ENCODE results near the gene SPTSSA.

Gene SPTSSA

GRCh38 chr14:34449819-34450541 is 12.1 kb downstream of the SPTSSA start (continued):
- TF ChIP-seq ZBTB49 (tag by site-specific recombination; IDR thresholded peaks at IDR 0.05; ENCODE audit: low read depth) (no peak), ZNF623 (tag by site-specific recombination; IDR thresholded peaks at IDR 0.05) (no peak), ZNF433 (tag by site-specific recombination; IDR thresholded peaks at IDR 0.05; ENCODE audit: low read depth) (no peak), ZNF76 (tag by site-specific recombination; IDR thresholded peaks at IDR 0.05; ENCODE audit: borderline replicate concordance, low read depth) (no peak), ZNF169 (tag by site-specific recombination; IDR thresholded peaks at IDR 0.05) (no peak), ZNF350 (tag by site-specific recombination; IDR thresholded peaks at IDR 0.05) (no peak), GLIS1 (tag by site-specific recombination; IDR thresholded peaks at IDR 0.05) (no peak), ZFP69B (tag by site-specific recombination; IDR thresholded peaks at IDR 0.05) (no peak), ZNF585B (tag by site-specific recombination; IDR thresholded peaks at IDR 0.05) (no peak), ZNF211 (tag by site-specific recombination; IDR thresholded peaks at IDR 0.05; ENCODE audit: low read depth) (no peak), ZNF837 (tag by site-specific recombination; IDR thresholded peaks at IDR 0.05) (no peak), ZNF121 (tag by site-specific recombination; IDR thresholded peaks at IDR 0.05) (no peak)

- CTCF ChIA-PET: no interaction called here
- POLR2A ChIA-PET: no interaction called here
- Histone ChIP-seq H3K4me3 (ENCODE audit: low read depth, low read length) (no peak overlapping the region), H3K9me3 (ENCODE audit: control insufficient read depth, insufficient read depth, low read depth, low read length) (no peaks in the 10 kb centered on the region), H3K27ac (ENCODE audit: extremely low read depth, low read depth, low read length) (no peak overlapping the region), H3K36me3 (ENCODE audit: control insufficient read depth in 2 of 2, insufficient read depth in 1 of 2, low read length in 2 of 2) (peaks cover 2 to 3% of the 10 kb centered on the region in 2 experiments; a peak in 1 of 3 replicates), H3K4me1 (ENCODE audit: control insufficient read depth, insufficient read depth, low read length) (no peaks in the 10 kb centered on the region)
- no peak for TF ChIP-seq ZNF530 (tag by site-specific recombination; IDR thresholded peaks at IDR 0.05; ENCODE audit: low read depth)
- no peak for TF ChIP-seq ZNF140 (tag by site-specific recombination; IDR thresholded peaks at IDR 0.05)
- TF ChIP-seq AEBP2 (tag by site-specific recombination; IDR thresholded peaks at IDR 0.05; ENCODE audit: borderline replicate concordance): no peak
- TF ChIP-seq GLIS1 (tag by site-specific recombination; IDR thresholded peaks at IDR 0.05): no peak
- TF ChIP-seq ZSCAN5A (tag by site-specific recombination; IDR thresholded peaks at IDR 0.05): no peak
- TF ChIP-seq ZNF514 (tag by site-specific recombination; IDR thresholded peaks at IDR 0.05): no peak
- no peak for TF ChIP-seq ZNF394 (tag by site-specific recombination; IDR thresholded peaks at IDR 0.05; ENCODE audit: borderline replicate concordance)
- TF ChIP-seq ZNF423 (tag by site-specific recombination; IDR thresholded peaks at IDR 0.05): no peak
- TF ChIP-seq RBAK (tag by site-specific recombination; IDR thresholded peaks at IDR 0.05): no peak
- no peak for TF ChIP-seq PRDM2 (tag by site-specific recombination; IDR thresholded peaks at IDR 0.05; ENCODE audit: borderline replicate concordance)
These were observed 22.9 kb downstream of the SPTSSA start for GRCh38 chr14:34439090-34439489.

Measured in HEK293 (cell line).